Activated CD4-positive, alpha-beta T cell treated with anti-CD3 and anti-CD28 coated beads for 48 hours (primary cell): Measurements from ENCODE around the gene CEP290.
A peak's percentile ranks its signal among the peaks of the same experiment; 100 is the strongest.
"Not testable (repeated sequence)": the region's sequence is repeated elsewhere in the genome, so short reads cannot be mapped to it uniquely, and the experiment has no call there.

ENCODE experiments used
- DNase-seq: peaks from one replicate; pipeline ENCODE4 v3.0.0-alpha.2; 2020

The CEP290 gene

DNA sequence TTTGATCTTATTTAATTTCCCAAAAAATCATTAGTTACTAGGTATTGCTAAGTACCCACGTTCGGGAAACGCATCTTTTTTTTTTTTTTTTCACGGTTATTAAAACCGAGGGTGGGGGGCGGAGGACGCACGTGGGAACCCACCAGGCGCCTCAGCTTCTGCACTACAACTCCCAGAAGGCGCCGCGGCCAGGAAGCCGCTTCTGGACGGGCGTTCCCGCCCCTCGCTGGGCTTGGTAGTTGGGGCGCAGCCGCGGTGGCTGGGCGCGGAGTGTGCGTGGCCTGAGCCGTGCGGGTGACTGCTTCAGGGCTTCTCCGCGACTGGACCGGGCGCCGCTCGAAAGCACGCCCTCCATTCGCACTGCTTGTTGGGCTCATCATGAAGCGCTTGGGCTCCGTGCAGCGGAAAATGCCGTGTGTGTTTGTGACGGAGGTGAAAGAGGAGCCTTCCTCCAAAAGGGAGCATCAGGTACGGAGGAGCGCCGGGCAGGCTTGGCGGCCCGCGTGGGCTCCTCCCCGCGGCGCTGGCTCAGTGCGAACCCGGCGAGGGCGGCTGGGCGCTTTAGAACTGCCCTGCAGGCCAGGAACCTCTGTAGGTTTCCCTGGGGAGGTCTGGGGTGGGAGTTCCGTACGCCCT is 106.5 kb downstream of the CEP290 start:
- DNase-seq, result peak; percentile 92

GRCh38 chr12:88031161-88031560 is 110.7 kb downstream of the CEP290 start:
- DNase-seq, result not testable (repeated sequence)

GRCh38 chr12:88029093-88029665 is 112.7 kb downstream of the CEP290 start, which contains the start of gene C12orf50:
C12orf50 (minus strand) TSS chr12:88029401; CDS start chr12:88026962, 2,439 bp downstream.
- DNase-seq, result no peak

DNA sequence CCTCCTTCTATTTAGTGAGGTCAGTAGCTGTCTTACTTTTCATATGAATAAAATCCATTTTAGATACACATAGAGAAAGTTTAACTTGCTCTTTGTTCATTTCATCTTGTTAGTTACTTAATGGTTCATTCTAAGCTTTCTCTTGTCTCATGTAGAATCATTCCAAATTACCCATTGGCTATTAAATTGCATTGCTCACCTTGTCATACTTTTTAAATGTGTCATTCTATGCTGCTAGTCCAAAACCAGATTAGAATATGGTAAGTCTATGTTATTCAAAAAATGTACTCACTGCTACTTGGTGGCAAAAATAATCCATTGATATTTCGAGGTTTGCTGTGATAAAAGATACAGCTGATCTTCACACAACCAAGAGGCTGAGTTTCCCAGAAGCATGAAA is 115.7 kb downstream of the CEP290 start:
- DNase-seq, result no peak

- no peak for DNase-seq
Observed at GRCh38 chr12:88017964-88018363, 123.9 kb downstream of the CEP290 start.

GRCh38 chr12:88015825-88016224 is 126.1 kb downstream of the CEP290 start:
- DNase-seq, result no peak

DNA sequence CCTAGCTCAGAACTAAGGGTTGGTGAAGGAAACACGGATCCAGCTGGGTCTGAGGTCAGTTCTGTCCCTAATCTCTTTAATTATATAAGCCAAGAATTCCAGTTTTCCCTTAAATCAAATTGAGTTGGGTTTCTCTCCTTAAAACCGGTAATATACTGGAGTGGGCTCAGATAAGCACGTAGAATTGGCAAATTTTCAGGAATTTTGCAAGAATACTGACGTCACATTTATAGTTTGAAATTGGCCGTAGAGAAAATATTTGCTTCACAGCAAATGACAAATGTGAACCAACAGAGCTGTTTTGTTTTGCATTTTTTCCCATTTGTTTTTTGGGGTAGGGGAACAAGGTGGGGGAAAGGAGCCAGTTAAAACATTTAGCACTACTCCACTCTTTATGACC is 130.1 kb downstream of the CEP290 start:
- DNase-seq, result no peak

DNA sequence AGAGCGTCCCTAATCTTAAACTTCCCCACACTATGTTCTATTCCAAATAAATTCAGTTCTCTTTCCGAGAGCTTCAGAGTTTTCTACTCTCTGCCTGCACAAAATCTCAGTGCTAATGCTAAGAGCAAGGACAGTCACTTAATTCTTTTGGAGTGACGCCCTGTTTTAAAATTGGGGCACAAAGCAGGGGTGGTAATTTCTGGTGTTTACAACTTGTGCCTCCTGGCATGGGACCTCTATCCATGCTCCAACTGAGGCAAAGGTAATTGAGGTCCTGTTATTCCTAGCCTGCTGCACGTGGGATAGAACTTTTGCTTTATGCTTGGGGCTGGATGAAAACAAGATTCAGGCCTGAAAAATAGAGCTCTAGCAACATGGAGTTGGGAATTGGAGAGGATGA is 135.5 kb downstream of the CEP290 start:
- DNase-seq, result no peak

DNA sequence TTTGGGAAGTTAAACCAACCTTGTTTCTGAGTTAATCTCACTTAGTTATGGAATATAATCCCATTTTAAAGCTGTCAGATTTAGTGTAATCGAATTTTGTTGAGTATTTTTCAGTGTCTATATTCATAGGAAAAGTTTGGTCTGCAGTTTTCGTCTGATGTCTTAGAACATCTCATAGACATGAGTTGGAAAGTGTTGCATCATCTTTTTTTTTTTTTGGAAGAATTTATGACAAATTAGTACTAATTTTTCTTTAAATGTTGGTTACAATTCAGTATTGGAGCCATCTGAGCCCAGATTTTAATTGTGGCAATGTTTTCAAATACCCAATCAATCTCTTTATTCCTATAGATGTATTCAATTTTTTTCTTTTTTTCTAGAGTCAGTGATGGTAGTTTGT is 140.6 kb downstream of the CEP290 start:
- DNase-seq, result no peak
